PFSK-1 (cell line): Measurements from ENCODE around the gene ADAMTS9.

ENCODE experiments used
- FOXP2 ChIP-seq: optimal IDR thresholded peaks from 2 replicates; pipeline ENCODE3; 2011; ENCODE audit warnings: borderline replicate concordance, control low read depth, inconsistent platforms; ENCODE audit not compliant: insufficient read depth; ENCODE audit errors: extremely low read length, extremely low read depth
- POLR2AphosphoS5 ChIP-seq: IDR thresholded peaks from 2 replicates; pipeline ENCODE4 v1.6.1; 2012; ENCODE audit warnings: low read depth, mild to moderate bottlenecking, control low read depth, low read length, moderate library complexity
- SIN3A ChIP-seq: IDR thresholded peaks from 2 replicates; pipeline ENCODE4 v1.6.1; 2012; ENCODE audit warnings: mild to moderate bottlenecking, low read length, moderate library complexity, borderline replicate concordance; ENCODE audit not compliant: insufficient read depth
- TAF1 ChIP-seq: IDR thresholded peaks from 2 replicates; pipeline ENCODE4 v1.6.1; 2012; ENCODE audit warnings: low read length, control low read depth, borderline replicate concordance; ENCODE audit not compliant: insufficient read depth
- TF ChIP-seq, protein P1 (sequence below), 2 experiments: IDR thresholded peaks; 2 replicates each; pipeline versions ENCODE4 v1.6.1 to v1.8.0; 2011 to 2012; ENCODE audit warnings: low read depth in 2 of 2, low read length in 2 of 2, control low read depth in 1 of 2, inconsistent platforms in 1 of 2, mild to moderate bottlenecking in 1 of 2, moderate library complexity in 1 of 2; ENCODE audit not compliant: insufficient read depth in 1 of 2

DNA sequence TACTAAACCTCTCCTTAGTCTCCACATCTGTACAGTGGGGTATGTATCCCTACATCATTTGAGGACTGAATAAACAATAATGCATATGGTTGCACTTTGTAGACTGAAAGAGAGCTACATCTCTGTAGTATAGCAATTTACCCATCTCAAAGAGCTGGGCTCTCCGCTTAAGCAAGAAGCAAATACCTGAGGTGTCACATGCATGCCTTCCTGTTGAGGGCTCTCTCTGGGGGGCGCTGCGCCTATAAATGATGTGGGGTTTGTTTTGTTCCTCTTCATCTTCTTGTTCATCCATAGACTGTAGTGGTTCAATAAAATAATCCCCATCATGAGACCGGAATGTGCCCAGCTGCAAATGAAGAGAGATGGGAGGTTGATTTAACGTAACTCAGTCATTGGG is 6.8 kb downstream of the ADAMTS9 start:
- TF ChIP-seq POLR2AphosphoS5 (no peak), SIN3A (no peak), TAF1 (no peak), FOXP2 (no peak)
- TF ChIP-seq, protein P1, sequence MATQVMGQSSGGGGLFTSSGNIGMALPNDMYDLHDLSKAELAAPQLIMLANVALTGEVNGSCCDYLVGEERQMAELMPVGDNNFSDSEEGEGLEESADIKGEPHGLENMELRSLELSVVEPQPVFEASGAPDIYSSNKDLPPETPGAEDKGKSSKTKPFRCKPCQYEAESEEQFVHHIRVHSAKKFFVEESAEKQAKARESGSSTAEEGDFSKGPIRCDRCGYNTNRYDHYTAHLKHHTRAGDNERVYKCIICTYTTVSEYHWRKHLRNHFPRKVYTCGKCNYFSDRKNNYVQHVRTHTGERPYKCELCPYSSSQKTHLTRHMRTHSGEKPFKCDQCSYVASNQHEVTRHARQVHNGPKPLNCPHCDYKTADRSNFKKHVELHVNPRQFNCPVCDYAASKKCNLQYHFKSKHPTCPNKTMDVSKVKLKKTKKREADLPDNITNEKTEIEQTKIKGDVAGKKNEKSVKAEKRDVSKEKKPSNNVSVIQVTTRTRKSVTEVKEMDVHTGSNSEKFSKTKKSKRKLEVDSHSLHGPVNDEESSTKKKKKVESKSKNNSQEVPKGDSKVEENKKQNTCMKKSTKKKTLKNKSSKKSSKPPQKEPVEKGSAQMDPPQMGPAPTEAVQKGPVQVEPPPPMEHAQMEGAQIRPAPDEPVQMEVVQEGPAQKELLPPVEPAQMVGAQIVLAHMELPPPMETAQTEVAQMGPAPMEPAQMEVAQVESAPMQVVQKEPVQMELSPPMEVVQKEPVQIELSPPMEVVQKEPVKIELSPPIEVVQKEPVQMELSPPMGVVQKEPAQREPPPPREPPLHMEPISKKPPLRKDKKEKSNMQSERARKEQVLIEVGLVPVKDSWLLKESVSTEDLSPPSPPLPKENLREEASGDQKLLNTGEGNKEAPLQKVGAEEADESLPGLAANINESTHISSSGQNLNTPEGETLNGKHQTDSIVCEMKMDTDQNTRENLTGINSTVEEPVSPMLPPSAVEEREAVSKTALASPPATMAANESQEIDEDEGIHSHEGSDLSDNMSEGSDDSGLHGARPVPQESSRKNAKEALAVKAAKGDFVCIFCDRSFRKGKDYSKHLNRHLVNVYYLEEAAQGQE (IDR thresholded peaks at IDR 0.05; ENCODE audit: insufficient read depth in 1 of 2, low read depth in 2 of 2, low read length in 2 of 2) = no peak
